ENCODE data around the gene PROP1. TPM values are rescaled to one million over a fixed set of nuclear protein-coding genes. Genes with fewer than 3 reads are reported as not detected.
"Not testable (repeated sequence)": the region's sequence is repeated elsewhere in the genome, so short reads cannot be mapped to it uniquely, and the experiment has no call there.

The PROP1 gene
- total RNA-seq, 4 donors from 2014 or later: not detected

DNA sequence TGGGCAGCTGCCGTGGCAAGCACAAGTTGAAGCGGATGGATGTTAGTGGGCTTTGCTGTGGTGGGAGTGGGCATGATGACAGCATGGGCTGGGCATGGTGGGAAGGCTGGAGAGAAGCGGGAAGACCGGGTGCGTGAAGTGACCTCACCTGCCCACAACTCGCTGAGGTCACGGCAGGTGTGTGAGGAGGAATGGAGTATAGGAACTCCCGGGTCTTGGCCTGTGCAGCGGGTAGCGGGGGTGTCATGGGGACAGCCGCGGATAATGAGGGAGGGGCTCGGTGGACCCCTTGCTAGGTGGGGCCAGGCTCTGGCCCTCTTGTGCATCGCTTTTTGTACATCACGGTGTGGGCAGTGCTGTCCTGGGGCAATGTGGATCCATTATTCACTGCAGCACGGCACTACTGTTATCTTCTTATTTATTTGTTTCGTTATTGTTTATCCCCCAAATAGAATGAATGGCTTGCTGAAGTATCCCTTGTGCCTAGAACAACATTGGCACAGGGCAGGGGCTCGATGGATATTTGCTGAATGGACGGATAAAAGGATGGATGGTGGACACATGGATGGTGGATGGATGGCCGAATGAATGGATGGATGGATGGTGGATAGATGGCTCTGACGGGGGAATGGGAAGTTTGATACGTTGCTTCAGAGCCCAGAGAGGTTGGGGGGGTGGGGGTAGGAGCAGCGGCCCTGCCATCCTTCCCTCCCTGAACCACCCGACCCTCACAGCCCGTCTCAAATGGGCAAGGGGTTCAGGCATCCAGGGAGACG is 14.6 kb downstream of the PROP1 start:
- WGBS, 2 donors: 74 to 84% methylated on average over 26 of the region's 26 CpGs
- Histone ChIP-seq H3K36me3 (no peaks in the 10 kb centered on the region), H3K27ac (no peak overlapping the region), H3K9me3 (no peaks in the 10 kb centered on the region), H3K27me3 (peaks cover 15% of the 10 kb centered on the region), H3K4me3 (replicated peaks in 1 of 3) (no peak overlapping the region), H3K4me1 (peaks cover 0 to 6% of the 10 kb centered on the region in 2 donors)
- intact Hi-C loops (cut with DNase I): no loop called here
- TF ChIP-seq POLR2A (IDR thresholded peaks at IDR 0.05): no peak
- TF ChIP-seq, protein P1, sequence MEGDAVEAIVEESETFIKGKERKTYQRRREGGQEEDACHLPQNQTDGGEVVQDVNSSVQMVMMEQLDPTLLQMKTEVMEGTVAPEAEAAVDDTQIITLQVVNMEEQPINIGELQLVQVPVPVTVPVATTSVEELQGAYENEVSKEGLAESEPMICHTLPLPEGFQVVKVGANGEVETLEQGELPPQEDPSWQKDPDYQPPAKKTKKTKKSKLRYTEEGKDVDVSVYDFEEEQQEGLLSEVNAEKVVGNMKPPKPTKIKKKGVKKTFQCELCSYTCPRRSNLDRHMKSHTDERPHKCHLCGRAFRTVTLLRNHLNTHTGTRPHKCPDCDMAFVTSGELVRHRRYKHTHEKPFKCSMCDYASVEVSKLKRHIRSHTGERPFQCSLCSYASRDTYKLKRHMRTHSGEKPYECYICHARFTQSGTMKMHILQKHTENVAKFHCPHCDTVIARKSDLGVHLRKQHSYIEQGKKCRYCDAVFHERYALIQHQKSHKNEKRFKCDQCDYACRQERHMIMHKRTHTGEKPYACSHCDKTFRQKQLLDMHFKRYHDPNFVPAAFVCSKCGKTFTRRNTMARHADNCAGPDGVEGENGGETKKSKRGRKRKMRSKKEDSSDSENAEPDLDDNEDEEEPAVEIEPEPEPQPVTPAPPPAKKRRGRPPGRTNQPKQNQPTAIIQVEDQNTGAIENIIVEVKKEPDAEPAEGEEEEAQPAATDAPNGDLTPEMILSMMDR (IDR thresholded peaks at IDR 0.05): no peak
- DNase-seq: no peak

DNA sequence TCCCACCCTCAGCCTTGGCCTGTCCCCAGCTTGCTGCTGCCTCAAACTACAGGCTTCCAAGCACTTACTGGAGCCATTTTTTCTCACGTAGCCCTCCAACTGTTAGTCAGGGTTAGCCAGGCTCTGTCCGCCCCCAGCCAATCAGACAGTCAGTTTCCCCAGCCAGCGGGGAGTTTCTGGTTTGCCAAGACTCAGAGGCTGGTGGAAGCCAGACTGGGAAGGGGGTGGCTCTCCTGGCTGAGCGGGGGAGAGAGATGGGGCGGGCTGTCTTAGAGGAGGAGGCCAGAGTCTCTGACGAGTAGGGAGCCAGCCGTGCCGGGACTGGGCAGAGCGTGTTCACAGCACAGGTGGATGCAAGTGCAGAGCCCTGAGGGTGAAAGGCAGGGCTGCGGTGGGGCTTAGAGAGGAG is 15.3 kb downstream of the PROP1 start:
- Histone ChIP-seq H3K36me3 (no peaks in the 10 kb centered on the region), H3K27ac (no peak overlapping the region), H3K9me3 (no peaks in the 10 kb centered on the region), H3K4me1 (peaks cover 0 to 6% of the 10 kb centered on the region in 2 donors), H3K4me3 (replicated peaks in 1 of 3) (no peak overlapping the region), H3K27me3 (peaks cover 15% of the 10 kb centered on the region)
- WGBS, 2 donors: 18 to 23% methylated on average over 10 of the region's 10 CpGs
- DNase-seq: peak; percentile 51 to 62
- TF ChIP-seq, protein P1 (IDR thresholded peaks at IDR 0.05): no peak
- no peak for TF ChIP-seq POLR2A (IDR thresholded peaks at IDR 0.05)
- intact Hi-C loops (cut with DNase I): no loop called here

DNA sequence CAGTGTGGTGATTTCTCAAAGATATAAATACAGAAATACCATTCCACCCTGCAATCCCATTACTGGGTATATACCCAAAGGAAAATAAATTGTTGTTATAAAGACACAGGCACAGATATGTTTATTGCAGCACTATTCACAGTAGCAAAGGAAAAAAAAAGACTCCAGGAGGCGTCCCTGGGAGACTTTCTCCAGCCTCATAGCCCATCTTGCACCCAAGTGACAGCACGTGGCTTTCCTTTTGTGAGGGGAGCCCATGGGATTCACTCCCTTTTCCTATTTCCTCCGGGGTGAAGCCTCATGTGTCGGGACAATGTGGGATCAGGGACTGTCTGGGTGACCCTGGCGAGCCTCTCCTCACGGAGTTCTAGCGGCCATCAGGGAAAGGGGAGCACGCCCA is 18.4 kb downstream of the PROP1 start:
- DNase-seq; H3K4me1 ChIP-seq; intact Hi-C loops (cut with DNase I); H3K4me3 ChIP-seq (replicated peaks in 1 of 3); H3K27me3 ChIP-seq; H3K36me3 ChIP-seq; H3K27ac ChIP-seq; H3K9me3 ChIP-seq: not testable (repeated sequence)
- 50 to 71% methylated on average over 3 to 4 of the region's 8 CpGs for WGBS, 2 donors

DNA sequence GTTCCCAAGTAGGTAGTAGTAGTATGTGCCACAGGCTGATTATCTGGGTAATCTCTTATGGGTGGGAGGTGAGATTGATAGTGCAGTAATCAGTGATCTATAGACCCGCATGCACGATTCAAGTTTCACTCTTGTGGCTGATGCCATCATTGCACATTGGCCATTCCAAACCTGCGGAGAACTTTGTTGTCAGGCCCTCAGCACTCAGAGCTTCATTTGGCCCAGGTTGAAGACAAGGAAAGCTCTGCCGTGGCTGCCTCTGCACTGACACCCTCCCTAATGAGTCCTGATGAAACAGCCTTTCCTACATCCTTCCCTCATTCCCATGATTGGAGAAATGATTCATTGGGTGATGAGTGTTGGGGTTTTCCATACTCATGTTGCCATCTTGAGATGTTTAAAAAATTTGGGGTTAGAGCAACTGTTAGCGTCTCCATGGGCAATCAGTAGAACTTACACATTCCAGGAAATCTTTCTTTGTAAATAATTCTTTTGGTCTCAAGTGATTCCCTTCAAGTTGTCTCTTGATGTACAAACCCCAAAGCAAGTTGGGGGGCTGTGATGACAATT is 22.9 kb downstream of the PROP1 start:
- no peaks in the 10 kb centered on the region for H3K27me3 ChIP-seq
- DNase-seq: no peak
- no peak overlapping the region for H3K27ac ChIP-seq
- TF ChIP-seq, protein P1 (IDR thresholded peaks at IDR 0.05): no peak
- TF ChIP-seq POLR2A (IDR thresholded peaks at IDR 0.05): no peak
- no peak overlapping the region for H3K4me3 ChIP-seq (replicated peaks in 1 of 3)
- no peaks in the 10 kb centered on the region for H3K9me3 ChIP-seq
- peaks cover 0 to 4% of the 10 kb centered on the region in 2 donors for H3K4me1 ChIP-seq
- WGBS, 2 donors: 87 to 90% methylated on average over 5 of the region's 5 CpGs
- intact Hi-C loops (cut with DNase I): no loop called here
- no peaks in the 10 kb centered on the region for H3K36me3 ChIP-seq

DNA sequence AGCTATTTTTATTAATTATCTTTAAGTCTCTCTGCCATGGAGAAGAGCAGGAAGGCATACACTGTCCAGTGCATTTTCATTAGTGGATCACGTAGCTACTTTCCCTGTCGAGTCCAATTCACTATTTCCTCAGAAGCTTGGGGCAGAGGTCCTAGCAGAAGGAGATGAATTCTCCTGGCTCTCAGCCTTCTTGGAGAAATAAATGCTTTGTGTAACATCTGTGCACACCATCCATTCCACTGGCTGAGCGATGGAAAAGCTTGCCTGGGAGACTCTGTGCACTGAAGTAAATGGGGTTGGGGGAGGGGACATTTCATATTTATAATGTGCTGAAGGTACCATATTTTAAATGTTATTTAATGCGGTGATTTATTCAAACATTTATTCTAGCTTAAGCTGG is 23.4 kb downstream of the PROP1 start:
- Histone ChIP-seq H3K9me3 (no peaks in the 10 kb centered on the region), H3K27me3 (no peaks in the 10 kb centered on the region), H3K4me1 (peaks cover 0 to 4% of the 10 kb centered on the region in 2 donors), H3K27ac (no peak overlapping the region), H3K4me3 (replicated peaks in 1 of 3) (no peak overlapping the region), H3K36me3 (no peaks in the 10 kb centered on the region)
- DNase-seq: no peak
- 46 to 54% methylated on average over 4 of the region's 4 CpGs for WGBS, 2 donors
- TF ChIP-seq POLR2A (IDR thresholded peaks at IDR 0.05): no peak
- TF ChIP-seq, protein P1 (IDR thresholded peaks at IDR 0.05): no peak
- intact Hi-C loops (cut with DNase I): no loop called here

DNA sequence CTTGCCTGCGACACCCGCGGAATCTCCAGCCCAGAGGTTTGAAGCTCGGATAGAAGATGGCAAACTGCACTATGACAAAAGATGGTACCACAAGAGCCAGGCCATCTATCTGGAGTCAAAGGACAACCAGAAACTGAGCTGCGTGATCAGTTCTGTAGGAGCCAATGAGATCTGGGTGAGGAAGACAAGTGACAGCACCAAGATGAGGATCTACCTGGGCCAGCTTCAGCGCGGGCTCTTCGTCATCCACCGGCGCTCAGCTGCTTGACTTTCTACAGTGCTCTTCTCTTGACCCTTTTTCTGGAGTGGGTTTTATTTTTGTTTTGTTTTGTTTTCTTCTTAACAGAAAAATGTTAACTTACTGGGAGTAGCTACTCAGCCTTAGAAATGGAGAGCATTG is 24.0 kb downstream of the PROP1 start:
- intact Hi-C loops (cut with DNase I); DNase-seq: not testable (repeated sequence)

More for the DNA sequence above, 24.0 kb downstream of the PROP1 start:
- 73 to 80% methylated on average over 10 of the region's 10 CpGs for WGBS, 2 donors
- H3K36me3 ChIP-seq; H3K27ac ChIP-seq; H3K4me3 ChIP-seq (replicated peaks in 1 of 3); H3K9me3 ChIP-seq; H3K4me1 ChIP-seq; H3K27me3 ChIP-seq: not testable (repeated sequence)
